Hepatic stellate cell (primary cell): ENCODE measurements around the gene MICAL3.

Source experiments
- DNase-seq: peaks from one replicate; pipeline ENCODE4 v3.0.0; 2011; ENCODE audit warnings: low spot score

Gene MICAL3

DNA sequence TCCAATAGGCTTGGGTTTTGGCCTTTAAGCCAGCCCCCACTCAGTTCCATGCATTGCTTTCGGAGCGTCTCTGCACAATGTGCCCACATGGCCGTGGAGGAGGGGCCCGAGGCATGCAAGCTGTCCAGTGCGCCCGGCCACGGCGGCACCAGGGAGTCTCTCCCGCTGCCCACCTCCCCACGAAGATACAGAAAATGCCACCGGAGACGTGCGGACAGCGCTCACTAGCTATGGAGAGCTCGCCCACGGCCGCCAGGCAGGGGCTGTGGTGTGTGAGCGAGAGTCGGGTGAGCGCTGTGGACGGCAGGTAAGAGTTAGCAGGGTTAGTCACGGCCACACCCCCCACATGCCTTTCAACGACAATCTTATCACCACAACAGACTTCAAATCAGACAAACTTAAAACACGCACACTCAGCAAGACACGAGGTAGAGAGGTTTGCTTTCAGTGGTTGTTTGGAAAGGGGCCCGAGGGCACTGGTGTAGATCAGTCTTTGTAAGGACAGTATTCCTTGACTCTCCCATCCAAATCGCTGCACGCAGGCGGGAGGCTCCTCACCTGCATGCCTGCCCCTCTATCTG lies 231.4 kb downstream of the MICAL3 start:
- no peak for DNase-seq

DNA sequence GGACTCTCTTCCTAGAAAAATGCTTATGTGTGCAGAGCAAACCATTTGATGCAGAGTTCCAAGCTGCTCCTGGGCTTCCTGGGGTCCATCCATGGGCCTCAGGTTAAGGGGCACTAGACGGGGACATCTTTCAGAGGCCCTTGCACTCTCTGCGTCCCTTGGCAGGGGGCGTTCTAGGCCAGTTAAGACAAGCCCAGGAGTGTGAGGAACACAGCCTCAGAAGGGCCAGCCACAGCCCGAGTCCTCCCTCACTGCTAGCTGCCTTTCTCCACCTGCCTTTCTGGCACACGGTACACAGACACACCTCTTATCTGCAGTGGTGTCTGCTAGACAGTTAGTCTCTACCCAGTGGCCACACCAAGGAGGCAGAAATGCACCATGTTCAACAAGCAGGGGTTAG lies 232.1 kb downstream of the MICAL3 start:
- no peak for DNase-seq

DNA sequence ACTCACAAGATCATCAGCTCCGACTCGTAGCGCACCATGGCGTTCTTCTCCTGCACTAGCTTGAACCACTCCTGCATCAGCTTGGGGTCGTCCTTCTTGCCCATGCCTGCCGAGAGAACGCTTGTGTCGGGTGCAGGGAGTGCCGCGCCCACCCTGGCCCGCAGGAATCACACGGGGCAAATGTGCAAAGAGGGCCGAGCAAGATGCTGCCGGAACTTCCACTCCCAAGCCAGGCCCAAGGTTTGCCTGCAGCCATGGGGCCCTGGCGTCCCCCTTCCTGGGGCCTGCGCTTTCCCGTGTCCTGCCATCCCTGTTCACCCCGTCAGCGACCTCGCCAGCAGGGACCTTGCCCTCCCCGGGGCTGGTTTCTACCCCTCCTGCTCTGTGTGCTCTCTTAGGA lies 233.2 kb downstream of the MICAL3 start:
- DNase-seq = no peak

DNA sequence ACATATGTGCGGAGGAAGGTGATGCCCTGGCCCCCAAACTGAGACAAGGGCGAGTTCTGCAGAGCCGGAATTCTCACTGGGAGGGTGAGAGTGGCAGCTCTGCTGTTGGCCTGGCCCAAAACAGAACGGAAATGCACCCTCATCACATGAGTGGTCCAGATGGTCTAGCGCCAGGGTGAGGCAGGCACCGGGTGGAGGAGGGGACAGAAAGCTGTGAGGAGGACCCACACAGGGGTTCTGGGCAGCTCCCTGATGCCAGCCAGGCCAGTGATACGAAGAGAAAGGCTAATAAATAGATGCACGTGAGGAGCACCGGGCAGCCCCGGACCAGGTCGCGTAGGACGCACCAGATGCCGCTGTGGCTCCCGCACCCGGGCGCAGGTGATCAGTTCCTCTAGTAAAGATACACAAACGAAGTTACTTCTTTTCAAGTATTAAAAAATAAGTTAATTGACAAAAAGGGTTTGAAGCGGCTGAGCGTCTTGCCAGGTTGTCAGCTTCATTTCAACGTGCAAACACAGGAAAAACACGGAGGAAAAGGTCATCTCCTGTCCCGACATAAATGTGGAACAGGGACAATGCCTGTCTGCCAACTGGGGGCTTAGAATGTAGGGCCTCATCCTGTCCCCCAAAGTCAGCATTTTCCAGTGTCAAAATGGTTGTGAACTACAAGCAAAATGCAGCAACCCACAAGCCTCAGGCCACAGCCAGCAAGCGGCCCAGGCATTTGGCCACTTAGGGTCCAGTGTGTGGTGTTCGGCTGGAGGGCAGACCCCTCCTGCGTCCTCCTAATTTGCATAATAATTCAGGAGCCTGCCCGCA lies 234.8 kb downstream of the MICAL3 start:
- DNase-seq = no peak

DNA sequence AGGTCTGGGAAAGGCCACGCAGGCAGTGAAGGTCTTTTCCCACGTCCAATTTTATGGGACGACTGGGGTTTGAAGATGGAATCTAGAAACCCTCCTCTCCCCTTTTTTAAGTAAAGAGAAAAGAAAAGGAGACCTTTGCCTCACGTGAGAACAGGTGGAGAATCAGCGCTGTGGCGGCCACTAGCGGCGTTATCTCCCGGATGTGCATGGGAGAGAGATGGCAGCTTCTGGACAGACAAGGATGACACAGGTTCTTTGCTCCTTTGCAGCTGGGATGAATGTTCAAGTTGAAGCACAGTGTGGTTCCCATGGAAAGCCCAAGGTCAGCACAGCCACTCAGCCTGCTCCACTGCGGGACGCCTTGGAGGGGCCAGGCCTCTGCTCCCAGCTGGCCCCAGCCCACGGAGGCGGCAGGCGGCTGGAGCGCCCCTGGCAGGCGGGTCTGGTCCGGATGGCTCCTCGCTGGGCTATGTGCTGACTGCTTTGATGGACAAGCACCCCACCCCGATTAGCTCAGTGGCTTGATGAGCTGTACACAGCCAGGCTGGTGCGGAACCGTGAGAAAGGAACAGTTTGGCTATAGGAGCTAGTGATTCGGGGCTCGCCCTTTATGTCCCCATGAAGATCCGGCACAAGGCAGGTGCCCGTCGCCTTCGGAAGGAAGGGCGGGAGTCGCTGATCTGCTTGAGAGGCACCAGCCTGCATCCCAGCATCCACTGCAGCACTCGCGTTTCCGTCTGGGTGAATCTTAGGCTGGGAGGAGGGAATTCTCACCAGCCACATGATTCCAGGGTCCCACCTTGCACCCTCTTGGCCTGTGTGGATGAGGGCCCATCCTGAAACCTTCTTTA lies 235.6 kb downstream of the MICAL3 start:
- no peak for DNase-seq

DNA sequence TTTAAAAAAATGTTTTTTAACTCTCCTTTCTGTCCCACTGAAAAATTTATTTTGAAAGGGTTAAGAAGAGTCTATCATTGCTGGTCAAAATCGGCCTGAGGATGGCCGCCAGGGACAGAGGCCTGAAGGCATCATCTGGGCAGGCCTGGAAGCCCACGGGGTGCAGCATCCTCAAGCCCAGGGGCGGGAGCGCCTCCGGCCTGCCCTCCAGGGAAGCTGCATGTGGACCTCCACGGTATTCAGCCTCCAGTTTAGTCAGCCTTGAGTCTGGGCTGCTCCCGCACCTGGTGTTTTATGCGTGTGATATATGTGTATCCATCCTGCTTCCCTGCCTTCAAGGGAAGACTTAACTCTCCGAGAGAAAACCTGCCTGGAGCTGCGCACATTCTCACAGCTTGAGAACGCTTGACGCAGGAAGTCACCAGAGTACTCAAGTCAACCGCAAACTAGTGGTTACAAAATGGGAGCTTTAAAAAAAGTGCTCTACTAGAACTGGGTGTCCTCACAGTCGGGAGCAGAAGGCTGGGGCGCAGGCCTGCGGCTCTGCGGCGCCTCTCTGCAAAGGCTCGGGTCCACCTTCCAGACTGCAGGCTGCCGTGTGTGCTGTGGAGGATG lies 236.5 kb downstream of the MICAL3 start:
- no peak for DNase-seq

DNA sequence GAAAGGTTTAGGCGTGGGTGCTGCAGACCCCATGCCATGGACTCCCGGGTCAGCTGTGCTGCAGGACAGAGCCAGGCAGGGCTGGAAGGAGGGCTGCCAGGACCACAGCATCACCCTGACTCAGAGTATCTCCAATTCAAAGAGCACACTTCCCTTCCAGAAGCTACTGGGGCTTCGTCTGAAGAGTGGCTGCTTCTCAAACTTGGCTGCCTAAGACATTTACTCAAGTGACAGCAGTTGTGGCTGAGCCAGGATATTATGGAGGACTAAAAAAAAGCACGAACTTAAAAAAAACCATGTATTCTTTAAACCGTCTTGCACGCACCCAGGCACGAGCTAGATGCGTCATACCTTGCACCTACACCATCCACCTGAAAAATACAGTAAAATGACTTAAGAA lies 237.1 kb downstream of the MICAL3 start:
- DNase-seq = no peak

DNA sequence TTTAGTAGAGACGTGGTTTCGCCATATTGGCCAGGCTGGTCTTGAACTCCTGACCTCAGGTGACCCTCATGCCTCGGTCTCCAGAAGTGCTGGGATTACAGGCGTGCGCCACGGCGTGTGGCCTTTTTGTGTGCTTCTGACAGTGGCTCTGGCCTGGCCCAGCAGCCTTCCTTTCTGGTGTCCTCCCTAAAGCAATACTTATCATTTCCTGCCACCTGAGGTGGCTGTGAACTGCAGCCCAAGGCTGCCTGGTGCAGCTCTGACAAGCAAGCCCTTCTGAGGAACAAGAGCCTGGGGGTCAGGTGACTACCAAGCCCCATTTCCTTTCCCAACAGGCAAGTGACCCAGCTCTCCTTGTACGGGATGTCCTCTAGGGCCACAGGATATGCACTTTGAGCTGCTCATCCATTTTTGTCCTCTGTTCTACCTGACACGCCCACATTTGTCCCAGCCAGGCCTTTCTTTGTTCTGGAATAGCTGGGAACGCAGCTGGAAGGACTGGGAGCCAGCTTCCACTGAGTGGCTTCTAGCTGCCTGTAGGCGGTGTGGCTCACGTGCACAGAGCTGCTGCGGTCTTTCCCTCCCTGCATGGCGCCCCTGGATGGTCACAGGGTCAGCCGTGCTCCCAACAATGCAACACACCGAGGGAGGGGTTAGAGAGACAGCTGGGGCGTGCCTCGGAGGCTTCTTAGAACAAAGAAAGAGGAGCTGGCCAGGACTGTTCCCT lies 237.8 kb downstream of the MICAL3 start:
- DNase-seq = no peak

DNA sequence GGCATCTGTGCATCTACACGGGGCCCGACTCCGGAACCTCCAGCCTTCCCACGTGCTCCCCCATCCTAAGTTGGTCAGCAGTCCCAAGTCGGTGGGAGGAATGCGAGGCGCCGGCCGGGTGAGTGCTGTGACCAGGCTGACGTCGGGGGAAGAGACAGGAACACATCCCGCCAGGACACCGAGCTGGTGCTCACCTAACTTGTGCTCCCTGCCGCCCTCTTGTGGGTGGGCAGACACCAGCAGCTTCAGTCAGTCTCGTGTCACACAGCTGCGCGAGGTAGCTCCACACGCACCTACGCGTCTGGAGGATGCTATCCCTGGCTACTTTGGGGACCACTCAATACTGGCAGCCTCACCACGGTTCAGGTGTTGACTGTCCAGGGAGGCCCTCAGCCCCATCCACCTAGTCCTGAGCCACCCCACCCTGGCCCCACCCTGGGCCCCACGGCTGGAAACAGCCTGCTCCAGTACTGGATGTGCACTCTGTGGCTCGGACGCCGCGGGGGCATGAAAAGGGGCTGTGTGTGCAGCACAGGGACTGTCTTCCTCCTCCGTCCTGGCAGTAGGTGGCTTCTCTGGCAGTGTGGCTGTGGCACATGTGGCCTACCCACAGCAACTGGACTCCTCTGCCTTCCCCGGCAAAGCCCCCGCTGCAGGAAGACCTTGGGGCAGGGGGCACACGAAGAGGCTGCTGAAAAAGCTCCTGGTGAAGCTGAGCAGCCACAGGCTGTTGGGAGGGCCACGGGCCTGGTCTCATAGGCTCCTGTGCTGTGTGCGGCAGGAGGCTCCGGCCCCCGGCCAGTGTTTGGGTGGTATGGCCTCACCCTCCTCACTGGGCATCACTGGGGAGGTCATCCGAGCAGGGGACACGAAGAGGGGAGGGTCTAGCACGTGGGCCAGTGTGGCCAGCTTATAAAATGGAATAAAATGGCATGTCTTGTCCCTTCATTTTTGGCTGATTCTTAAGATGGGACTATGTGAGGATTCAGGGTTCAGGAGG lies 238.9 kb downstream of the MICAL3 start:
- DNase-seq = peak; percentile 50

DNA sequence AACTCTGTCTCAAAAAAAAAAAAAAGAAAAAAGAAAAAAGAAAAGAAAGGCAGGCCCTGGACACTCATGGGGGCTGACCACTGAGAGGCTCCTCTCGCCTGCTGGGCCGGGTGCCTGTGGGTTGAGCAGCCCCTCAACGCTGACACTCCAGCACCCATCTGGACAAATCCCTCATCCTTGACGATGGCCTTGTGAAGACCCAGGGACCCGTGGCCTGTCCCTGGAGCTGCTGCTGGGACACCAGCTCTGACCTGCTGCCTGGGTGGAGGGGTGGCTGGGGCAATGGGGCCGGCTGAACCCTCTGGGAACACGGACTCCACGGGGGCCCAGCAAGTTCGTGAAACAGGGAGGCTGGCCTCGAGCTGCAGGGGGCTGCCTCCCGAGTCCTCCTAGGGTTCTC lies 239.6 kb downstream of the MICAL3 start:
- DNase-seq = no peak

DNA sequence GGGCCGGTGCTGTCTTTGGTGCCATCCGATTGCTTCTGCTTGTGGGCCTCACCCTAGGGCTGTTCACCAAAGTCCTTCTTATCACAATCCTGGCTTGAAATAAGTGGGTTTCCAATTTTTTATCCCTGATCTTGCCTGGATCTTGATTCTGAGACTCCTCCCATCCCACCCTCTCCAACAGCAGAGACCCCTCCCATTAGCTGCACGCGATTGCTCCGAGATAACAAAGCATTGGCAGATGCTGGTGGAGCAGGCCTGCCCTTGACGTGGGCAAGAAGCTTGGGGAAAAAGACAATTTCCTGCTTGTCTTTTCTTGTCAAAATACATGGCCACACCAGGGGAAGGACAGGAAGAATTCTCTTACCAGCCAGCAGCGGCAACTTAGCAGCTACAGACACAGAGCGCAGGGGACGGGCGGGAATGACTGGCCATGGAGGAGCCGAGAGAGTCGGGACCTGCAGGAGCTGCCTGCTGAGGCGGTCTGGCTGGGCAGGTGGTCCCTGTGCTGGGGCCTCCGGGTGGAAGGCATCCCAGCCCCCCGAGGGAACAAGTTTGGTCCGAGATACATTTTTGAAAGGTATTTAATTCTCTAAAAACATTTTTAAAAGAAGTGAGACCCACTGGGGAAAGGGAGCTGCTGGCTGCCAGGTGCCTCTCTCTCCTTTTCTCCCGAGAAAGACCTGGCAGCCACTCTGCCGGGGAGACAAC lies 240.4 kb downstream of the MICAL3 start:
- DNase-seq = no peak

DNA sequence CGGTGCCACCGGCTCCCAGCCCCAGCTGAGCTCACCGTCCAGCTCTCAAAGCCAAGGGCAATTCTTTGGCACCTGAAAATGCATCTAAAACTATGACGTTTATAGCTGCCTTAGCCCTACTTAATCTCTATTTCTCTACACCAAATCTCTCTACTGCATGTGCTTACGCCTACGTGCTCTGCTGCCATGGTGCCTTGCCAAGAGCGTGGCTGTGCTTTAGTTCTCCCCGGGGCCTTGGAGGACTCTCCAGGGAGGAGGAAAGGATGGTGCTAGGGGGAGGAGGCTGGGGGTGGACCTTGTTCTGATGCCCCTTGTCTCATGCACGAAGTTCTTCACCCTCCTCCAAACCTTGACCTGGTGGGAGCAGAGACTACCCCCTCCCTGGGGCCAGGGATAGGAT lies 241.0 kb downstream of the MICAL3 start:
- DNase-seq = no peak

DNA sequence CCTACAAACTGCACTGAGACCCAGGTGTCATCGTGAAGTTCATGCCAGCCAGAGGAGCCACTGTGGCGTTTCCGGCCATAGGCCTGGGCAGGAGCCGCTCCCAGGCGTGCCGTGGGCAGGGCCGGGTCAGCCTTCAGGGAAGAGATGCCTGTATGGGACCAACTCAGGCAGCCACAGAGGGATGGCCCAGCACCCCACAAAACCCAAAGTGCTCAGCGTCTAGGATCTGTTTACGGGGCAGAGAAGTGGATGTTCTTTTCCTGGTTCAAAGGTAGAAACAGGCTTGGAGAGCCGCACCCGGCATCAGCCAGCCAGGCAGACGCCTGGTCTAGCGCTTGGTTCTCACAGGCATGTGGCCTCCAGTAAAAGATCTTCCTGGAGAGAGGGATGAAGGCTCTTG lies 241.7 kb downstream of the MICAL3 start:
- DNase-seq = no peak

DNA sequence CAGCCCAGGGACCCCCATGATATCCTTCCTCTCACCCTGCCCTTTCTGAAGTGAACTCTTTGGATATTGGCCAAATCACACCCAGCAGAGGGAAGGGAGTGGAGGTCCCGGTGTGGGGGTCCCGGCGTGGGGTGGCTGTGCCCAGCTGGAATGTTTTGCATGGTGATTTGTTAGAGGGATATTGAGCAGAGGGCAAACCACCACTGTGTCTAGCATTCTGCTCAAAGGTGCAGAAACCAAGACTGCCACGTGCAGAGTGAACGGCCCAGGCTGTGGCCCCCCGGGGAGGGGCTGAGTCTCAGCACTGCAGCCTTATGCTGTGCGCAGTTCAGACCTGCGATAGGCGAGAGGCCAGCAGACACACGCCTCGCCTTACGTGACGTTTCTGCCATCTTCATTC lies 242.2 kb downstream of the MICAL3 start:
- no peak for DNase-seq

DNA sequence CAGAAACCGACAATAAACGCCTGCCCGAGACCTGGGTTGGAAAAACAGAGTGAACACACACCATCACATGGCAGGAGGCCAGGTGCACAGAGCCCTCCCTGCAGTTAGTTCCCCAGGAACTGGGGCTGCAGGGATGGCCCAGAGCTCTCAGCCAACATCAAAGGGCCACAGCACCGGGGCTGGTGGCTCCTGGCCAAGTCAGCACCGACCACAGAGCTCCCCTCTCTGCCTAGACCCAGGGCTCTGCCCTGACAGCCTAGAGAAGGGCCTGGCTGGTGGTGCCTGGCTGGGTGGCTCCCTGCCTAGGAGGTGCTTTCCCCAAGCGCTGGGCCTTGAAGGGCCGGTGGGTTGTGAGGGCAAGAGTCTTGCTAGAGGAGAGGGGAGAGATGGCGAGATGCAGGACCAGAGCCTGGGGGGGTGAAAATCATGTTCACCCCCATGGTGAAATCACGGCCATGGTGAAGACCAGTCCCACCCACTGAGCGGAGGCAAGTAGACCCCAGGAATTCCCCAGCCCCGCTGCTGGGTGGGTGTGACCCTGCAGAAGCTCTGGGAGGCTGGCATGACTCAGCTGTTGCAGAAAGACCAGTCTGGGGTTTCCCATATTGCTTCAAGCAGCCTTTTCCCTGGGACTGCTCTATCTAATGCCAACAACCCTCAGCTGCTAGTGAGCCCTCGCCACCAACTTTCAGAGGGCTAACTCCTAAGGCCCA lies 242.9 kb downstream of the MICAL3 start:
- DNase-seq = peak; percentile 85

DNA sequence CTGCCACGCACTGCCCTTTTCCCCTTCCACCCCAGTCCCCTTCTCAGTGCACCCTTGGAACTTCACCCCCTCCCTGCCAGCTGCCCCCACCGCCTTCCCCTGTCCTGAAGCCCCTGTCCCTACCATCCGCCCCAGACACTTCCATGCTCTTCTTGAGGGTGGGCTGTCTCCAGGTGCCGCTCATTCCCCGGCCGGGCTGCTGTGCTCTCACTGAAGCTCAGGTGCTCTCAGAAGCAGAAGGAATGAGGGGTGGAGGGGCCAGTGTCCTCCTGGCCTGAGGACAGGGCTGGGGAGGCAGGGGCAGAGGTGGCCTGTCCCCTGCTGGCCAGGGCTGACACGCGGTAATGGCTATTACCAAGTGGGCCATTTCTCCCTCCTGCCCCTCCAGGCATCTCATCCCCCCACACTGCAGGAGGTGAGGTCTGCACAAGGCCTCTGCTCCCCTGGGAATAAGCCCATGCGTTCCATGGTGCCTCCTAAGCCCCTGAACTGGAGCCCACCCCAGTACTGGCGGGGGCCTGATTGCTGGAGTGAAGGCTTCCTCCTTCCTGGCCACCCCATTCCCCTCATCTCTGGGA lies 243.5 kb downstream of the MICAL3 start:
- DNase-seq = no peak

DNA sequence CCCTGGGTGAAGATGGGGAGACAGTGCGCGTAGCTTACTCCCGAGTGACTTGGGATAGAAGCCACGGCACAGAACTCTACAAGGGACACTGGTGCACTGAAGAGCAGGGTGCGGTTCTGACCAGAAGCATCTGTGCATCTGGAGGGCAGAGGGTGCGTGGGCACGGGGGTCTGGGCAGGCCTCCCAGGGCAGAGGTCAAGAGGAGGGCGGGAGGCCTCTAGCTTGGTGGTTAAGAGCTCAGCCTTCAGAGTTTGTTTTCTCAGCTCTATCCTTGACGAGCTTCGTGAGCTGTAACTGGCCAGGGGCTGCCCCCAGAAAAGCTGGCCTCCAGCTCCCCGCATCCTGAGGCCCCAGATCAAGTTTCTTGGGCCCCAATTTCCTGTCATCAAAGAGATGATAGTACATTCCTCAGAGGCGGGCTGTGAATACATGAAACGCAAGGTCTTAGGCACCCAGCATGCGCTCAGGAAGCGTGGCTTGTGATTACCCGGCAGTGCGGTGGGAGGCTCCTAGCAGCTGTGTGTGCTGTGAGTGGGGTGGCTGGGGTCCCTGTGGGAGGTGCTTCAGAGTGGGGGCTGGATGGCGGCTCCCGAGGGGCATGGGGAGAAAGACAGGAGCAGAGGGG lies 244.1 kb downstream of the MICAL3 start:
- DNase-seq = no peak
